ENCODE results near the gene FSIP2.

DNA sequence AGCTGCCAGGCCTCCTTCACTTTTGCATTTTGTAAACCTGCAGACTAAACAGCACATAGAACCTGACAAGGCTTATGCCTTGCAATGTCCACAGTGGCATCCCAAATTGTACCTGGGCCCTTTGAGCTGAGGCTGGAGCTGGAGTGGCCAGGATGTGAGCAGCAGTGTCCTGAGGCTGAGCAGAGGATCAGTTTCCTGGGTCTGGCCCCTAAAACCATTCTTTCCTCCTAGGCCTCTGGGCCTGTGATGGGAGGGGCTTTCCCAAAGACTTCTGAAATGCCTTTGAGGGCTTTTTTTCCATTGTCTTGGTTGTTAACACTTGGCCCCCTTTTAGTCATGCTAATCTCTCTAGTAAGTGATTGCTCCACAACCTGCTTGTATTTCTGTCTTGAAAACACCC lies 32.8 kb downstream of the FSIP2 start:
- TF ChIP-seq, protein P1, sequence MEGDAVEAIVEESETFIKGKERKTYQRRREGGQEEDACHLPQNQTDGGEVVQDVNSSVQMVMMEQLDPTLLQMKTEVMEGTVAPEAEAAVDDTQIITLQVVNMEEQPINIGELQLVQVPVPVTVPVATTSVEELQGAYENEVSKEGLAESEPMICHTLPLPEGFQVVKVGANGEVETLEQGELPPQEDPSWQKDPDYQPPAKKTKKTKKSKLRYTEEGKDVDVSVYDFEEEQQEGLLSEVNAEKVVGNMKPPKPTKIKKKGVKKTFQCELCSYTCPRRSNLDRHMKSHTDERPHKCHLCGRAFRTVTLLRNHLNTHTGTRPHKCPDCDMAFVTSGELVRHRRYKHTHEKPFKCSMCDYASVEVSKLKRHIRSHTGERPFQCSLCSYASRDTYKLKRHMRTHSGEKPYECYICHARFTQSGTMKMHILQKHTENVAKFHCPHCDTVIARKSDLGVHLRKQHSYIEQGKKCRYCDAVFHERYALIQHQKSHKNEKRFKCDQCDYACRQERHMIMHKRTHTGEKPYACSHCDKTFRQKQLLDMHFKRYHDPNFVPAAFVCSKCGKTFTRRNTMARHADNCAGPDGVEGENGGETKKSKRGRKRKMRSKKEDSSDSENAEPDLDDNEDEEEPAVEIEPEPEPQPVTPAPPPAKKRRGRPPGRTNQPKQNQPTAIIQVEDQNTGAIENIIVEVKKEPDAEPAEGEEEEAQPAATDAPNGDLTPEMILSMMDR (IDR thresholded peaks at IDR 0.05; ENCODE audit: low read length): no peak
- no peak for TF ChIP-seq EZH2 (IDR thresholded peaks at IDR 0.05; ENCODE audit: borderline replicate concordance, low read length)

All from OCI-LY1 (cell line).